T-helper 1 cell treated with Interleukin-12 subunit alpha and Interleukin-12 subunit beta and Interleukin-4 antibody, amounts not matched to agents 30 μg/mL and 1 μg/mL, for 36 hours (primary cell): ENCODE results near the gene TENM3.

Source experiments
- H3K27ac Mint-ChIP-seq: one replicate; pipeline ENCODE4 v1.8.0; 2021; ENCODE audit warnings: mild to moderate bottlenecking, mixed read lengths
- H3K27me3 Mint-ChIP-seq: one replicate; pipeline ENCODE4 v1.8.0; 2021; ENCODE audit warnings: low read depth, mixed read lengths
- H3K36me3 Mint-ChIP-seq: one replicate; pipeline ENCODE4 v1.8.0; 2021; ENCODE audit warnings: low read depth, mixed read lengths
- H3K4me1 Mint-ChIP-seq: one replicate; pipeline ENCODE4 v1.8.0; 2021; ENCODE audit warnings: low read depth, mixed read lengths
- H3K4me3 Mint-ChIP-seq: one replicate; pipeline ENCODE4 v1.8.0; 2021; ENCODE audit warnings: mild to moderate bottlenecking, moderate library complexity, mixed read lengths
- H3K9me3 Mint-ChIP-seq: one replicate; pipeline ENCODE4 v1.8.0; 2021; ENCODE audit warnings: mixed read lengths

The TENM3 gene

GRCh38 chr4:182752158-182752910 lies 509.1 kb downstream of the TENM3 start:
- H3K36me3 Mint-ChIP-seq = no peaks in the 10 kb centered on the region
- H3K27ac Mint-ChIP-seq = no peak overlapping the region
- H3K4me1 Mint-ChIP-seq = no peaks in the 10 kb centered on the region
- no peak overlapping the region for H3K4me3 Mint-ChIP-seq
- no peaks in the 10 kb centered on the region for H3K27me3 Mint-ChIP-seq
- no peaks in the 10 kb centered on the region for H3K9me3 Mint-ChIP-seq

- Mint-ChIP-seq H3K36me3 (no peaks in the 10 kb centered on the region), H3K27me3 (no peaks in the 10 kb centered on the region), H3K9me3 (no peaks in the 10 kb centered on the region)
Measured at GRCh38 chr4:182754895-182755294, 511.7 kb downstream of the TENM3 start.

GRCh38 chr4:182756161-182756690 lies 513.0 kb downstream of the TENM3 start:
- Mint-ChIP-seq H3K36me3 (no peaks in the 10 kb centered on the region), H3K9me3 (no peaks in the 10 kb centered on the region), H3K27me3 (no peaks in the 10 kb centered on the region), H3K4me1 (no peaks in the 10 kb centered on the region), H3K27ac (no peak overlapping the region), H3K4me3 (no peak overlapping the region)

More at GRCh38 chr4:182754895-182755294, 511.7 kb downstream of the TENM3 start:
- Mint-ChIP-seq H3K4me3 (no peak overlapping the region), H3K4me1 (no peaks in the 10 kb centered on the region), H3K27ac (no peak overlapping the region)

GRCh38 chr4:182758273-182758672 lies 515.1 kb downstream of the TENM3 start:
- Mint-ChIP-seq H3K27me3 (no peaks in the 10 kb centered on the region), H3K4me3 (no peak overlapping the region), H3K4me1 (no peaks in the 10 kb centered on the region), H3K36me3 (no peaks in the 10 kb centered on the region), H3K9me3 (no peaks in the 10 kb centered on the region), H3K27ac (no peak overlapping the region)

- Mint-ChIP-seq H3K36me3 (no peaks in the 10 kb centered on the region), H3K4me1 (no peaks in the 10 kb centered on the region), H3K4me3 (no peak overlapping the region), H3K9me3 (no peaks in the 10 kb centered on the region), H3K27ac (no peak overlapping the region), H3K27me3 (no peaks in the 10 kb centered on the region)
Measured at GRCh38 chr4:182760551-182761043, 517.4 kb downstream of the TENM3 start.

- Mint-ChIP-seq H3K27ac (no peak overlapping the region), H3K4me3 (no peak overlapping the region), H3K27me3 (no peaks in the 10 kb centered on the region), H3K36me3 (no peaks in the 10 kb centered on the region), H3K9me3 (no peaks in the 10 kb centered on the region), H3K4me1 (no peaks in the 10 kb centered on the region)
Measured at GRCh38 chr4:182764137-182764536, 520.9 kb downstream of the TENM3 start.

GRCh38 chr4:182764642-182765041 lies 521.4 kb downstream of the TENM3 start:
- Mint-ChIP-seq H3K4me1 (no peaks in the 10 kb centered on the region), H3K27me3 (no peaks in the 10 kb centered on the region), H3K36me3 (no peaks in the 10 kb centered on the region), H3K9me3 (no peaks in the 10 kb centered on the region), H3K4me3 (no peak overlapping the region), H3K27ac (no peak overlapping the region)

GRCh38 chr4:182765987-182766856 lies 523.0 kb downstream of the TENM3 start:
- Mint-ChIP-seq H3K27ac (no peak overlapping the region), H3K4me3 (no peak overlapping the region), H3K27me3 (no peaks in the 10 kb centered on the region), H3K36me3 (no peaks in the 10 kb centered on the region), H3K9me3 (no peaks in the 10 kb centered on the region), H3K4me1 (no peaks in the 10 kb centered on the region)

- H3K36me3 Mint-ChIP-seq = no peaks in the 10 kb centered on the region
- H3K4me3 Mint-ChIP-seq = no peak overlapping the region
- no peaks in the 10 kb centered on the region for H3K9me3 Mint-ChIP-seq
- no peaks in the 10 kb centered on the region for H3K4me1 Mint-ChIP-seq
- no peaks in the 10 kb centered on the region for H3K27me3 Mint-ChIP-seq
- no peak overlapping the region for H3K27ac Mint-ChIP-seq
Measured at GRCh38 chr4:182766857-182767250, 523.7 kb downstream of the TENM3 start.

GRCh38 chr4:182768838-182769237 lies 525.6 kb downstream of the TENM3 start:
- Mint-ChIP-seq H3K36me3 (no peaks in the 10 kb centered on the region), H3K27ac (no peak overlapping the region), H3K9me3 (no peaks in the 10 kb centered on the region), H3K27me3 (no peaks in the 10 kb centered on the region), H3K4me1 (no peaks in the 10 kb centered on the region), H3K4me3 (no peak overlapping the region)

GRCh38 chr4:182770259-182770995 lies 527.2 kb downstream of the TENM3 start:
- H3K27me3 Mint-ChIP-seq = no peaks in the 10 kb centered on the region
- no peaks in the 10 kb centered on the region for H3K4me1 Mint-ChIP-seq
- H3K9me3 Mint-ChIP-seq = no peaks in the 10 kb centered on the region
- no peak overlapping the region for H3K4me3 Mint-ChIP-seq
- H3K27ac Mint-ChIP-seq = no peak overlapping the region
- no peaks in the 10 kb centered on the region for H3K36me3 Mint-ChIP-seq

- no peak overlapping the region for H3K27ac Mint-ChIP-seq
- no peaks in the 10 kb centered on the region for H3K4me1 Mint-ChIP-seq
- H3K4me3 Mint-ChIP-seq = no peak overlapping the region
- H3K36me3 Mint-ChIP-seq = no peaks in the 10 kb centered on the region
- H3K9me3 Mint-ChIP-seq = no peaks in the 10 kb centered on the region
- no peaks in the 10 kb centered on the region for H3K27me3 Mint-ChIP-seq
Measured at GRCh38 chr4:182770996-182771514, 527.9 kb downstream of the TENM3 start.

GRCh38 chr4:182775075-182775474 lies 531.9 kb downstream of the TENM3 start:
- H3K4me3 Mint-ChIP-seq = no peak overlapping the region

More at GRCh38 chr4:182775075-182775474, 531.9 kb downstream of the TENM3 start:
- Mint-ChIP-seq H3K27ac (no peak overlapping the region), H3K27me3 (peaks cover 5% of the 10 kb centered on the region), H3K9me3 (no peaks in the 10 kb centered on the region), H3K36me3 (no peaks in the 10 kb centered on the region), H3K4me1 (no peaks in the 10 kb centered on the region)
